ENCODE data around the gene ITGAE. TPM values are rescaled to one million over a fixed set of nuclear protein-coding genes. Genes with fewer than 3 reads are reported as not detected.
"Not testable (repeated sequence)": the region's sequence is repeated elsewhere in the genome, so short reads cannot be mapped to it uniquely, and the experiment has no call there.

ITGAE gene
- polyA plus RNA-seq, 4 donors = 33.5 to 40.4 (median 39.3) TPM

- DNase-seq (ENCODE audit: low read depth in 4 of 4, low spot score in 3 of 4) = no peak
Observed at GRCh38 chr17:3795390-3796102, 5.4 kb downstream of the ITGAE start.

DNA sequence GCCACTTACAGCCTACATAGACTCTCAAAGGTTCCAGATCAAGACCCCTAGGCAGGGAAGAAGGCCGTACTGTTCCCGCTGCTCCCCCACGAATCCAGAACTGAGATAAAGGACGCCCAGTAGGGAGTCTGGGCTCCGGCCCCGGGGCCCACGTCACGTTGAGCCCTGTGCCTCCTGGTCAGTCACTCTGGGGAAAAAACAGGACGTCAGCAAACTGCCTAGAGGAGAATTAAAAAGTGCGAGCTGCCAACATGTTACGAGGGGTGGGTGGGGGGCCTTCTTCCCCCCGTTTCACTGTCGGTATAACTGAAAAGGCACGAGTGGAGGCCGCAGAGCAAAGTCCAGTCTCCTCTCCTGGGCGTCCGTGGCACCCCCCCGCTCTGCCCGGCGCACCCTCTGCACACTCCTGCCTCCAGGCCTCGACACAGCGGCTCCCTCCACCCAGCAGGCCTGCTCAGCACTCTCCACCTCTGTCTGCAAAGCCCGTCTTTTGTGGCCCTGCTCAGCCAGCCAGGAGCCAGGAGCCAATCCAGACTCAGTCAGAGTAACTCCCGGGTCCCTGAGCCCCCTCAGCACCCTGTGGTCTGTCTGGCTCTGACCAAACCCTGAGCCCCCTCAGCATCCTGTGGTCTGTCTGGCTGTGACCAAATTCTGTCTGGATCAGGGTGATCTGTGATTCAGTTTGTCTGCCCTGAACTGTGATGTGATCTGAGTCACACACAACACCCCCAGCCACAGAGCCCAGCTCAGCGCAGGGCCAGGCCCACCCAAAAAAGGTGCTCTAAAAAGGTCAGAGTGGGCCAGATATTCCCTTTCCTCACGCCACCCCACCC is 6.2 kb downstream of the ITGAE start:
- no peak for DNase-seq (ENCODE audit: low read depth in 4 of 4, low spot score in 3 of 4)

DNA sequence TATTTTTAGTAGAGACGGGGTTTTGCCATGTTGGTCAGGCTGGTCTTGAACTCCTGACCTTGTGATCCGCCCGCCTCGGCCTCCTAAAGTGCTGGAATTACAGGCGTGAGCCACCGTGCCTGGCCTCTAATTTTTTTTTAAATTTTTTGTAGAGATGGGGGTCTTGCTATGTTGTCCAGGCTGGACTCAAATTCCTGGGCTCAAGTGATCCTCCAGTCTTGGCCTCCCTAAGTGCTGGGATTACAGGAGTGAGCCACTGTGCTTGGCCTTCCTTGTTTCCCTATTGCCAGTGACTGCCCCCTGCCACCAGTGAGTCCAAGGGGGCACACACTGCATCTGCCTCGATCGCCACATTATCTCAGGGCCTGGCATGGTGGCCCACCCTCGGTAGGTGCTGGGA is 6.8 kb downstream of the ITGAE start:
- not testable (repeated sequence) for DNase-seq (ENCODE audit: low read depth in 4 of 4, low spot score in 3 of 4)

DNA sequence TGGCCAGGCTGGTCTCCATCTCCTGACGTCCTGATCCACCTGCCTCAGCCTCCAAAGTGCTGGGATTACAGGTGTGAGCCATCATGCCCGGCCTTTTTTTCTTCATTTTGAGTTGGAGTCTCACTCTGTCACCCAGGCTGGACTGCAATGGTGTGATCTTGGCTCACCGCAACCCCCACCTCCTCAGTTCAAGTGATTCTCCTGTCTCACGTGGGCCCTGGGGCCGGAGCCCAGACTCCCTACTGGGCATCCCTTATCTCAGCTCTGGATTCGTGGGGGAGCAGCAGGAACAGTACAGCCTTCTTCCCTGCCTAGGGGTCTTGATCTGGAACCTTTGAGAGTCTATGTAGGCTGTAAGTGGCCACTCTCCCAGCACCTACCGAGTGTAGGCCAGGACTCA is 7.7 kb downstream of the ITGAE start:
- not testable (repeated sequence) for DNase-seq (ENCODE audit: low read depth in 4 of 4, low spot score in 3 of 4)

GRCh38 chr17:3792481-3792880 is 8.5 kb downstream of the ITGAE start:
- DNase-seq (ENCODE audit: low read depth in 4 of 4, low spot score in 3 of 4) = no peak

- no peak for DNase-seq (ENCODE audit: low read depth in 4 of 4, low spot score in 3 of 4)
Observed at GRCh38 chr17:3788200-3788599, 12.8 kb downstream of the ITGAE start.

DNA sequence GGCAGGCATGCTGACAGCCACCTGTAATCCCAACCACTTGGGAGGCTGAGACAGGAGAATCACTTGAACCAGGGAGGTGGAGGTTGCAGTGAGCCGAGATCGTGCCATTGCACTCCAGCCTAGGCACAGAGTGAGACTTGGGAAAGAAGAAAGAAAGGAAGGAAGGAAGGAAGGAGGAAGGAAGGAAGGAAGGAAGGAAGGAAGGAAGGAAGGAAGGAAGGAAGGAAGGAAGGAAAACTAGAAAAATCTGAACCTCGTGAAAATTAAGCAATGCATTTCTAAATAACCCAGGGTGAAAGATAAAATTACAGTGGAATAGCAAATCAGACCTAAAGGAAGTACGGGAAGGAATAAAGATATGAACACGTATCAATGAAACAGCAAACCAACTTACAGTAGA is 15.7 kb downstream of the ITGAE start:
- DNase-seq (ENCODE audit: low read depth in 4 of 4, low spot score in 3 of 4) = not testable (repeated sequence)

- no peak for DNase-seq (ENCODE audit: low read depth in 4 of 4, low spot score in 3 of 4)
Observed at GRCh38 chr17:3782751-3783150, 18.2 kb downstream of the ITGAE start.

DNA sequence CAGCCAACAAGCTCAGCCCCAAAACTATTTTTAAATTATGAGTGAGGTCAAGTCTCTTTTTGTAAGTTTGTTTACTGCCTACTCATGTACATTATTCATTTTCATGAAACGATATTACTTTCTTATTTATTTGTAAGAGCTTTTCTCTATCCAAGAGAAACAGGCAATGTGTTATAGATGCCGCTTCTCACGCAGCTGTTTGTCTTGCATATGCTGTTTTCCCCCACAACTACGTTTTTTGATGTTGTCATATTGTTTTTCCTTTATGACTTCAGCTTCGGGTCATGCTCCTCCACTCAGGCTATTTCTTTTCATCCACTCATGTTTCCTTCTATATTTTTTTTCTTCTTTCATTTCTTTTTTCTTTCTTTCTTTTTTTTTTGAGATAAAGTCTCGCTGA is 20.0 kb downstream of the ITGAE start:
- DNase-seq (ENCODE audit: low read depth in 4 of 4, low spot score in 3 of 4) = no peak

DNA sequence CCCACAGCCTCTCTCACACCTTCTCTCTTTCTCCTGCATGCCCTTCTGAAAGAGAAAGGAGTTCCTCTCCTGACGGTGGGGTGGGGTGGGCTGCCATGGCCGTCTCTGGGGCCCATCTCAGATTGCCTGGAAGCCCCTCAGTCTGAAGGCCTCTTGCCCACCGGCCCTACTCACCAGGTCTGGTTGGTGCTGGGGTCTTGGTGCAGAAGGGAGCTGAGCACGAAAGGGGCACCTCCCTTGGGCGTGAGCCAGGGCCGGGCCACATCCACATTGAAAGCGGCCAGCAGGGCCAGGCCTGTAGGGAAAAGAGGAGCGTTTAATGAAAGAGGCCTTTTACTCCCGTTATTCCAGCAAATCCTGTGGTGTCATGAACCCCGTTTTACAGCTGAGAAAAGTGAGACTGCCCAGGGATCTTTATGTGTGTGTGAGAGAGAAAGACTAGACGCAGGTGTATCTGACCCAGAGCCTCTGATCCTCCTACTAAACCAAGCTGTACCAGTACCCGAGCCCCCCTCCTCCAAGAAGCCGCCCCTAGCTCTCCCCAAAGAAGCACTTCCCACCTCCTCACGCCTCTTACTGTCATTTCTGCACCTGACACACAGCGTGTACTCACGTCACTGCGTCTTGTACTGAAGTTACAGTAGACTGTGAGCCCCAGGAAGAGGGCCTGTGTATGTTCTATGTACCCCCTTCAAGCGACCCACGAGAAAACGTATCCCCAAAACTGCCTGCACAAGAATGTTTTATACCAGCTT is 23.4 kb downstream of the ITGAE start:
- no peak for DNase-seq (ENCODE audit: low read depth in 4 of 4, low spot score in 3 of 4)

GRCh38 chr17:3773966-3774365 is 27.0 kb downstream of the ITGAE start:
- DNase-seq (ENCODE audit: low read depth in 4 of 4, low spot score in 3 of 4) = no peak

DNA sequence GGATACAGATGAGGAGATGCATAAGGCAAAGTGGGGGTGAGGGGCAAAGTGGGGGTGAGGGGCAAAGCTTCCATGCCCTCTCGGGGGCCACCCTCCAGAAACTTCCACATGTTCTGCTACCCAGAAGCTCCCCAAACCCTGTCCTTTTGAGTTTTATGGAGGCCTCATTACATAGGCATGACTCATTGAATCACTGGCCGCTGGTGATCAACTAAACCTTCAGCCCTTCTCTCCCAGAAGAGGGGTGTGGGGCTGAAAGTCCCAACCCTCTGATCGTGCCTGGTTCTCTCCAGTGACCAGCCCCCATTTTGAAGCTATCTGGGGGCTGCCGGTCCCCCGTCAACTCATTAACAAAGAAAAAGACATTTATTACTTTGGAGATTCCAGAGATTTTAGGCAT is 27.5 kb downstream of the ITGAE start:
- no peak for DNase-seq (ENCODE audit: low read depth in 4 of 4, low spot score in 3 of 4)

- no peak for DNase-seq (ENCODE audit: low read depth in 4 of 4, low spot score in 3 of 4)
Observed at GRCh38 chr17:3772764-3773163, 28.2 kb downstream of the ITGAE start.

DNA sequence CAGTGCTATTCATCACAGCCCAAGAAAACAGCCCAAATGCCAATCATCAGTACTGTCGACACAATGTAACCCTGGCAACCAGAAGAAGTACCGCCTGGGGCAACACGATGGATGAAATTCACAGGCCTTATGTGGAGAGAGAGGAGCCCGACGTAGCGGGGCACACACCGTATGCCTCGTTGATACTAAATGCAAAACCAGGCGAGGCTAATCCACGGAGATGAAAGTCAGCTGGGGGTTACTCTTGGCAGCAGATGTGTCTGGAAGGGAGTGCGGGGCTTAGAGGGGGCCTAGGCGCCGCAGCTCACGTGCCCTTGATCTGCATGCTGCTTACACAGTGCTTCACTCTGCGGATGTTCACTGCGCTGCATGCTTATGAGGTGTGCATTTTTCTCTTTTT is 29.8 kb downstream of the ITGAE start:
- no peak for DNase-seq (ENCODE audit: low read depth in 4 of 4, low spot score in 3 of 4)

GRCh38 chr17:3770466-3770865 is 30.5 kb downstream of the ITGAE start:
- DNase-seq (ENCODE audit: low read depth in 4 of 4, low spot score in 3 of 4) = no peak

DNA sequence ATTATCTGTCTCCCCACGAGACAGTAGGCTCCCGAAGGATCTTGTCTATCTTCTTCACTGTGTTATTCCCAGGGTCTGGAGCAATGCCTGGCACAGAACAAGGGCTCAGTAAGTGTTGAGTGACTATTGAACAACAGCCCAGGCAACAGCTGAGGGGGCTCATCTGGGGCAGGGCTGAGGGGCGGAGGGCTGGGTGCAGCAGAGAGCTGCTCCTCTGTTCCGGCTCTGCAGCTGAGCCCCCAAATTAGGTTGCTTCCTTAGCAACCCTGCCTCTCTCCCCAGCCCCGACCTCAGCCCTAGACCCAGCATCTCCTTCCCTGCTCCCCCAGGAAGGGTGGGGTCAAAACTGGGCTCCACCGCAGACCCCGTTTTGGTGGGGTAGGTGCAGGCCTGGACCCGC is 32.2 kb downstream of the ITGAE start:
- no peak for DNase-seq (ENCODE audit: low read depth in 4 of 4, low spot score in 3 of 4)

GRCh38 chr17:3768341-3768740 is 32.6 kb downstream of the ITGAE start:
- DNase-seq (ENCODE audit: low read depth in 4 of 4, low spot score in 3 of 4) = no peak

DNA sequence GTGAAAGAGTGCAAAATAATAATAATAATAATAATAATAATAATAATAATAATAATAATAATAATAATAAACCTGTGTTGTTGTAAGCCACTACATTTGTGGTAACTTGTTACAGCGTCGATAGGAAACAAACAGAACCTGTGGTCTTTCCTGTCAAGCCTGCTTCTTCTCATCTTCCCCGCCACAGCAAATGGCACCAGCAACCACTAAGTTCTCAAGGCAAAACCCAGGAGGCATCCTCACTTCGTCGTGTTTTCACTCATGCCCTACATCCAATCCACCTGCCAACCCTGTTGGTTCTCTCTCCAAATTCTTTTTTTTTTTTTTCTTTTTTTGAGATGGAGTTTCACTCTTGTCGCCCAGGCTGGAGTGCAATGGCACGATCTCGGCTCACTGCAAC is 34.2 kb downstream of the ITGAE start:
- no peak for DNase-seq (ENCODE audit: low read depth in 4 of 4, low spot score in 3 of 4)

DNA sequence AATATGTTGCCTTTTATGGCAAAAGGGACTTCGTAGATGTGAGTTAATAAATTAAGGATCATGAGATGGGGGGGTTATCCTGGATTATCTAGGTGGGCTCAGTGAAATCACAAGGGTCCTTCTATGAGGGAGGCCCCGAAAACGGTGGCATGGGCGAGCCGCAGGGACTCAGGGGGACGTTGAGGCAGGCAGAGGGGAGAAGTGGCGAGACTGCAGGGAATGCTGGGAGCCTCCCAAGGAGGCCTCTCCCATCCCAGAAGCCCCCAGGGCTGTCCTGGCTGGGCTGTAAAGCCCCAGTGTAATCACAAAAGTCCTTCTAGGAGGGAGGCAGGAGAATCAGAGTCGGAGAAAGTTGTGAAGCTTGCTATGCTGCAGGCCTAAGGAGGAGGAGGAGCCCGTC is 35.0 kb downstream of the ITGAE start:
- DNase-seq (ENCODE audit: low read depth in 4 of 4, low spot score in 3 of 4) = no peak

DNA sequence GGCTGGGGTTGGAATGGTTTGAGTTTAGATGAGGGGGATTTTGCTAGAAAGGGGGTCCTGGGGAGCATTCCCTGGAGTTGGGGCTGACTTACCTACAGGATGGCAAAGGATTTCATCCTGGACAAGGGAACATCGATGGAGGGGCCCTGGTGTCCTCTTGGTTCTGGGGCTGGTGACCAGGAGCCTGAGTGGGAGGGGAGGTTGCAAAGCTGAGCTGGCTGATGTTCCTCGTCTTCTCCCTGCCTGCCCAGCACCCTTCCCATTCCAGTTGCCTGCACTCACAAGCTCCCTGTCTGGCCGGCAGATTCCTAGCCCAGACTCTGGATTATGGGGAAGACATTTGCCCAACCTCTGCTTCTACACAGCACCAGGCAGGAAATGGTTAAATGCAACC is 37.2 kb downstream of the ITGAE start:
- DNase-seq (ENCODE audit: low read depth in 4 of 4, low spot score in 3 of 4) = no peak
